Tibial nerve (tissue), 4 donors: ENCODE measurements around the gene PNMA6A.
"Not testable (repeated sequence)": the region's sequence is repeated elsewhere in the genome, so short reads cannot be mapped to it uniquely, and the experiment has no call there.

ENCODE experiments used
- EP300 ChIP-seq, 2 donors: sonication (generic); formaldehyde crosslinking; IDR thresholded peaks; one replicate each; pipeline ENCODE4 v1.6.1; 2017; ENCODE audit warnings: antibody characterized with exemption in 2 of 2, mild to moderate bottlenecking in 1 of 2
- POLR2A ChIP-seq, 2 donors: fragments of 450-650 bp; IDR thresholded peaks; one replicate each; pipeline ENCODE4 v1.6.1; 2017; ENCODE audit warnings: antibody characterized with exemption in 2 of 2, mild to moderate bottlenecking in 2 of 2, moderate library complexity in 2 of 2
- TF ChIP-seq, protein P1 (sequence below), 5 experiments: fragments of 200-600 bp in 3 of 5; fragments of 450-650 bp in 2 of 5; sonication (generic) in 3 of 5; IDR thresholded peaks; one replicate each; pipeline ENCODE4 v1.5.1; 2016 to 2019; ENCODE audit warnings: antibody characterized with exemption in 5 of 5, mild to moderate bottlenecking in 3 of 5, moderate library complexity in 2 of 5

DNA sequence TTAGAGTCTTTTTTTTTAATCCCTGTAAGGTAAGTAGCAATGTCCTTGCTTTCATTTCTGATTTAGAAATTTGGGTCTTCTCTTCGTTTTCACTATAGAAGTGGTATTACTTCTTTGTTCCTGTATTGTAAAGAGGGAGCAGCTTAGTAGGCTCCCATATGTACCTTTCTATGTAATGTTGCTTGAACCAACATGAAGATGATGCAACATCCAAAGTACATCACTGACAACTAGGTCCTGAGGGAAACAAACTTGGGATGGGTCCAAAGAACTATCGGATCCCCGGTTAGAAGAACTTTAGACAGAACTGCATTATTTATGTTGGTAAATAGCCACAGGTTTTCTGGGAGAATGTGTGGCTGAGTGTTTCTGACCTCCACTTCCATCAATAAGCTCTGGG is 45.5 kb downstream of the PNMA6A start:
- TF ChIP-seq, protein P1, sequence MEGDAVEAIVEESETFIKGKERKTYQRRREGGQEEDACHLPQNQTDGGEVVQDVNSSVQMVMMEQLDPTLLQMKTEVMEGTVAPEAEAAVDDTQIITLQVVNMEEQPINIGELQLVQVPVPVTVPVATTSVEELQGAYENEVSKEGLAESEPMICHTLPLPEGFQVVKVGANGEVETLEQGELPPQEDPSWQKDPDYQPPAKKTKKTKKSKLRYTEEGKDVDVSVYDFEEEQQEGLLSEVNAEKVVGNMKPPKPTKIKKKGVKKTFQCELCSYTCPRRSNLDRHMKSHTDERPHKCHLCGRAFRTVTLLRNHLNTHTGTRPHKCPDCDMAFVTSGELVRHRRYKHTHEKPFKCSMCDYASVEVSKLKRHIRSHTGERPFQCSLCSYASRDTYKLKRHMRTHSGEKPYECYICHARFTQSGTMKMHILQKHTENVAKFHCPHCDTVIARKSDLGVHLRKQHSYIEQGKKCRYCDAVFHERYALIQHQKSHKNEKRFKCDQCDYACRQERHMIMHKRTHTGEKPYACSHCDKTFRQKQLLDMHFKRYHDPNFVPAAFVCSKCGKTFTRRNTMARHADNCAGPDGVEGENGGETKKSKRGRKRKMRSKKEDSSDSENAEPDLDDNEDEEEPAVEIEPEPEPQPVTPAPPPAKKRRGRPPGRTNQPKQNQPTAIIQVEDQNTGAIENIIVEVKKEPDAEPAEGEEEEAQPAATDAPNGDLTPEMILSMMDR (IDR thresholded peaks at IDR 0.05): not testable (repeated sequence)
- not testable (repeated sequence) for TF ChIP-seq POLR2A, EP300 (IDR thresholded peaks at IDR 0.05)
